HG02870 (cell line): ENCODE measurements around the gene PITPNM2.

Experiments used
- ATAC-seq: cut with Tn5 transposase; IDR thresholded peaks from one replicate; pipeline ENCODE4 v1.9.1; 2021; ENCODE audit warnings: mild to moderate bottlenecking, moderate library complexity; ENCODE audit not compliant: unreplicated experiment

The PITPNM2 gene

GRCh38 chr12:123145211-123145610 is 5.7 kb downstream of the PITPNM2 start:
- no peak for ATAC-seq

- no peak for ATAC-seq
These were observed 7.0 kb downstream of the PITPNM2 start for GRCh38 chr12:123143736-123144461.

GRCh38 chr12:123142921-123143735 is 7.8 kb downstream of the PITPNM2 start:
- no peak for ATAC-seq

- no peak for ATAC-seq
These were observed 8.4 kb downstream of the PITPNM2 start for GRCh38 chr12:123142518-123142840.

- no peak for ATAC-seq
These were observed 9.0 kb downstream of the PITPNM2 start for GRCh38 chr12:123141615-123142517.

- no peak for ATAC-seq
These were observed 9.9 kb downstream of the PITPNM2 start for GRCh38 chr12:123140676-123141614.

- no peak for ATAC-seq
These were observed 10.8 kb downstream of the PITPNM2 start for GRCh38 chr12:123139926-123140675.

- ATAC-seq: no peak
These were observed 15.2 kb downstream of the PITPNM2 start for GRCh38 chr12:123135688-123136087.

- ATAC-seq: no peak
These were observed 16.1 kb downstream of the PITPNM2 start for GRCh38 chr12:123134826-123135225.

GRCh38 chr12:123134271-123134671 is 16.6 kb downstream of the PITPNM2 start:
- ATAC-seq: no peak

GRCh38 chr12:123133701-123134100 is 17.2 kb downstream of the PITPNM2 start:
- no peak for ATAC-seq

- ATAC-seq: no peak
These were observed 17.8 kb downstream of the PITPNM2 start for GRCh38 chr12:123132951-123133619.

- no peak for ATAC-seq
These were observed 18.9 kb downstream of the PITPNM2 start for GRCh38 chr12:123131879-123132402.

GRCh38 chr12:123131291-123131832 is 19.5 kb downstream of the PITPNM2 start:
- ATAC-seq: no peak

GRCh38 chr12:123129621-123130020 is 21.3 kb downstream of the PITPNM2 start:
- no peak for ATAC-seq

- no peak for ATAC-seq
These were observed 23.8 kb downstream of the PITPNM2 start for GRCh38 chr12:123127182-123127495.

- ATAC-seq: no peak
These were observed 24.4 kb downstream of the PITPNM2 start for GRCh38 chr12:123126294-123127181.

GRCh38 chr12:123122626-123123025 is 28.3 kb downstream of the PITPNM2 start:
- ATAC-seq: no peak
